IgD-negative memory B cell (primary cell): ENCODE results near the gene FBXW11. TPM values are rescaled to one million over a fixed set of nuclear protein-coding genes. Genes with fewer than 3 reads are reported as not detected.
"Not testable (repeated sequence)": the region's sequence is repeated elsewhere in the genome, so short reads cannot be mapped to it uniquely, and the experiment has no call there.

Source experiments
- H3K27ac Mint-ChIP-seq, 3 donors: one replicate each; pipeline ENCODE4 v1.8.0; 2020 to 2022; ENCODE audit warnings: mild to moderate bottlenecking in 3 of 3, mixed read lengths in 3 of 3, moderate library complexity in 1 of 3
- H3K27me3 Mint-ChIP-seq: one replicate; pipeline ENCODE4 v1.8.0; 2021; ENCODE audit warnings: mixed read lengths
- H3K36me3 Mint-ChIP-seq: one replicate; pipeline ENCODE4 v1.8.0; 2020; ENCODE audit warnings: mild to moderate bottlenecking, mixed read lengths
- H3K4me1 Mint-ChIP-seq, 3 donors: one replicate each; pipeline ENCODE4 v1.8.0; 2020 to 2022; ENCODE audit warnings: mixed read lengths in 3 of 3, mild to moderate bottlenecking in 1 of 3
- H3K4me3 Mint-ChIP-seq, 4 donors: one replicate each; pipeline ENCODE4 v1.8.0; 2020 to 2022; ENCODE audit warnings: mild to moderate bottlenecking in 4 of 4, mixed read lengths in 4 of 4, moderate library complexity in 3 of 4
- H3K9me3 Mint-ChIP-seq, 3 donors: one replicate each; pipeline ENCODE4 v1.8.0; 2020 to 2021; ENCODE audit warnings: mixed read lengths in 3 of 3, mild to moderate bottlenecking in 1 of 3
- polyA plus RNA-seq: library from polyadenylated mRNA; unstranded; fragments of 300-500 nt; fragmentation: Illumina TruSeq; gene quantifications from one replicate; pipeline ENCODE4 v1.2.3, GENCODE V29; 2021

Gene FBXW11
- polyA plus RNA-seq, 1 donor from 2014 or later: 31.0 TPM

DNA sequence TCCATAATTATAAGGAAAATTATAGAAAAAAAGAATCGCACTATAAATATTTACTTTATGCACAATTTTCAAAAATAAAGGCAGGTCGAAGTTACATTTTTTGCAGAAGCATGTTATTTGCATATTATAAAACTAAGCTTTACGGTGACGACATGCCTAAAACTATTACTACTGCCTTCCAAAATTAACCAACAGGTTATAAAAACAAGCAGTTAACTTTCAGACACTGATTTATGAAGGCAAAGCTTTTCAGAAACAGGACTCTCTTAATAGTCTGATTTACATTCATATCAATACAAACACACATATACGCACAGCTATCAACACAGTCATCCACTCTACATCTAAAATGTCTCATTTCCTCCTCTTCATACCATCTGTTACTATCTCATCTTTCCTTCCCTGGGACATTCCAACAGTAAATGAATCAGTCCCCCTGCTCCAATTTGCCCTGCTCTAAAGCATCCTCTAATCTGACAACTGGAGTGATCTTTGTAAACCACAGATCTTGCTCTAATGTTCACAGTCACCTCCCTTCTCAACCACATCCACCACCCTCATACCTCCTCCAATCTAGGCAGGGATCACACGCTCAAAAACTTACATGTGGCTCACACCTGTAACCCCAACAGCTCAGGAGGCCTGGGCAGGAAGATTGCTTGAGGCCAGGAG lies 21.6 kb downstream of the FBXW11 start:
- Mint-ChIP-seq H3K9me3 (peaks cover 0 to 5% (median 4%) of the 10 kb centered on the region in 3 donors), H3K27me3 (no peaks in the 10 kb centered on the region), H3K4me1 (peaks cover 42 to 55% (median 53%) of the 10 kb centered on the region in 3 donors), H3K27ac (peak overlapping the region; percentile 2 to 79 (median 28)), H3K36me3 (peaks cover 8% of the 10 kb centered on the region), H3K4me3 (peak overlapping the region in 2 of 4 donors; percentile 23 to 82)

DNA sequence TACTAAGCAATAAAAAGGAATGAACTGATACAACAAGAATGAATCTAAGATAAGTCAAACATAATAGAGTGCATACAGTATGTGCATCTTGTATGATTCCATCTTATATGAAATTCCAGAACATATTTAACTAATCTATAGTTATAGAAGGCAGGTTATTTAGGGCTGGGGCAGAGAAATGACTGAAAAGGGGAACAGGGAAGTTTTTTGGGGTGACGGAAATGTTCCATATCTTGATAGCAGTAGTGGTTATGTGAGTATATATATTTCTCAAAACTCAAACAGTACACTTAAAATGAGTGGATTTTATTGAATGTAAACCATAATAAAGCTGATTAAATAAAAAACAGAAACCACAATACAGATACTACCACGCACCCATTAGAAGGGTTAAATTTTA lies 24.6 kb downstream of the FBXW11 start:
- Mint-ChIP-seq H3K36me3 (peaks cover 6% of the 10 kb centered on the region), H3K27ac (peak overlapping the region in 1 of 3 donors; percentile 2), H3K4me3 (peak overlapping the region in 1 of 4 donors; percentile 29), H3K27me3 (no peaks in the 10 kb centered on the region), H3K9me3 (peaks cover 0 to 8% (median 6%) of the 10 kb centered on the region in 3 donors), H3K4me1 (peaks cover 42 to 57% (median 49%) of the 10 kb centered on the region in 3 donors)

DNA sequence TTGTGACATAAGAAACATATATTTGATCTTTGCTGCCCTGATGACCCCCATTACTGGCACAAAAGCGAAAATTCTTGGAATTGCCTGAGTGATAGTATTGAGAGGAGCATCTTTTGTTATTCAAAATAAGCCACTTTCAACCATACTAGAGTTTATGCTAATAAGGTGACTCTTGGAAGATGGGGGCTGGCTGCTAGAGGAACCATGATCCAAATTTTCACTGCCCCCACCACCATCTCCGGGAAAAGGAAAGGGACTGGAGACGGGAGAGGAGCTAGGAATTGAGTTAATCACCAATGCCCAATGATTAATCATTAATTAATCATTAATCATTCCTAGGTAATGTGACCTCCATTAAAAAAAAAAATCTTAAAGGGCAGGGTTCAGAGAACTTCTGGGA lies 25.6 kb downstream of the FBXW11 start:
- Mint-ChIP-seq H3K4me1 (peaks cover 50 to 61% (median 55%) of the 10 kb centered on the region in 3 donors), H3K36me3 (peaks cover 3% of the 10 kb centered on the region), H3K27ac (peak overlapping the region in 1 of 3 donors; percentile 39), H3K9me3 (peaks cover 0 to 8% (median 6%) of the 10 kb centered on the region in 3 donors), H3K4me3 (peak overlapping the region in 1 of 4 donors; percentile 49), H3K27me3 (no peaks in the 10 kb centered on the region)

DNA sequence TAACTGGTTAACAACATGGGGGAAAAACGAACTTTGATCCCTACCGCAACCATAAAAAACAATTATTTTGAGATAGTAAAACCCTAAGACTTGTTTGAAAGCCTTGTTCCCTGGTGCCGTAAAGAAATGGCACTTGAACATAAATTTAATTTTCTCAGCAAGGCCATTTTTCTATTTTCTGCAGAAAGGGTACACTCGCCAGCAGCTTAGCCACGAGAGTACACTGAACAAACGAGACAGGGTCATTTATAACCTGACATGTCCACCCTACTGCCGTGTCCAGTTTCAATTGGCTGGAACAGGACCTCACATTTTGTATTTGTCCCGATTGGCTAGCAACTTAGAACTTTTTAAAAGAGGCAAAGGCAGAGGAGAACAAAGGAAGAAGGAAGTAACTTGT lies 26.8 kb downstream of the FBXW11 start:
- Mint-ChIP-seq H3K4me3 (no peak overlapping the region), H3K27ac (no peak overlapping the region), H3K4me1 (peaks cover 55 to 66% (median 63%) of the 10 kb centered on the region in 3 donors)

DNA sequence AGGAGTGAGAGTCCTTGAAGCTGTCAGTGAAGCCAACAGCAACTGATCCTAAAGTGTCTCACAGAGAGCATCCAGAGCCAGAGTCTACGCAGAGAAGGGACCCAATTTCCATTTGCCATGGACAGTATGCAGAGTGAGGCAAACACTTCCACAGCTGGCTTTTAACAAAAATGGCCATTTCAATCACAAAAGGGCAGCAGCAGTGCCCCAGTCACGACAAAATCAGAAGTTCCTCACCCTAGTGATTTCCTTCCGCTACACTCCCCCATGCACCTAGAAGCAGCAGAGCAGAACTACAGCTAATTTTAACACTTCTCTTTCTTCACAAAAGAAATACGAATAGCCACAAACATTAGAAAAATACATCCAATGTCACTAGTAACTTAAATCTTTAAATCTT lies 27.9 kb downstream of the FBXW11 start:
- Mint-ChIP-seq H3K36me3 (peaks cover 4% of the 10 kb centered on the region), H3K27ac (peak overlapping the region; percentile 60 to 96 (median 75)), H3K4me1 (peaks cover 45 to 65% (median 59%) of the 10 kb centered on the region in 3 donors), H3K27me3 (no peaks in the 10 kb centered on the region), H3K4me3 (peak overlapping the region; percentile 70 to 88 (median 72)), H3K9me3 (peaks cover 0 to 8% (median 6%) of the 10 kb centered on the region in 3 donors)

More for the DNA sequence above, 26.8 kb downstream of the FBXW11 start:
- Mint-ChIP-seq H3K9me3 (peaks cover 0 to 8% (median 6%) of the 10 kb centered on the region in 3 donors), H3K27me3 (no peaks in the 10 kb centered on the region), H3K36me3 (peaks cover 3% of the 10 kb centered on the region)

DNA sequence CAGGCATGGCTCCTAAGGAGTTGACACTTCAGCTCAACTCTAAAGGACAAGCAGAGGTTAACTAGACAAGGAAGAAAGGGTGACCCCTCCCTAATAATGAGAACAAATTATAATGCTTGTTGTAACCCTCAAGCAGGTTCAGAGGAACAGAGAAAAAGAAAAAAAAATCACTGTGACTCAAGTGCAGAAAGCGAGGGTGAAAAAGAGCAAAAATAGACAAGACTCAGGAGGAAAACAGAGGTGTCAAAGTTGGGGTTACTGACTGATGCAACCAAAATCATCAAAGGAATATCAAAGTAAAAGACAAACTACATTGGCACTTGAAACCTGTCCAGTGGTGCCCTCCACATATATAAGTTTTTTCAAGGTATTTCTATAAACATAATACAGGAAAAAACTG lies 28.4 kb downstream of the FBXW11 start:
- H3K36me3 Mint-ChIP-seq: peaks cover 4% of the 10 kb centered on the region
- peak overlapping the region; percentile 60 to 96 (median 75) for H3K27ac Mint-ChIP-seq
- H3K4me1 Mint-ChIP-seq: peaks cover 48 to 66% (median 59%) of the 10 kb centered on the region in 3 donors
- H3K27me3 Mint-ChIP-seq: no peaks in the 10 kb centered on the region
- H3K4me3 Mint-ChIP-seq: peak overlapping the region; percentile 70 to 88 (median 78)
- H3K9me3 Mint-ChIP-seq: peaks cover 0 to 8% (median 6%) of the 10 kb centered on the region in 3 donors

DNA sequence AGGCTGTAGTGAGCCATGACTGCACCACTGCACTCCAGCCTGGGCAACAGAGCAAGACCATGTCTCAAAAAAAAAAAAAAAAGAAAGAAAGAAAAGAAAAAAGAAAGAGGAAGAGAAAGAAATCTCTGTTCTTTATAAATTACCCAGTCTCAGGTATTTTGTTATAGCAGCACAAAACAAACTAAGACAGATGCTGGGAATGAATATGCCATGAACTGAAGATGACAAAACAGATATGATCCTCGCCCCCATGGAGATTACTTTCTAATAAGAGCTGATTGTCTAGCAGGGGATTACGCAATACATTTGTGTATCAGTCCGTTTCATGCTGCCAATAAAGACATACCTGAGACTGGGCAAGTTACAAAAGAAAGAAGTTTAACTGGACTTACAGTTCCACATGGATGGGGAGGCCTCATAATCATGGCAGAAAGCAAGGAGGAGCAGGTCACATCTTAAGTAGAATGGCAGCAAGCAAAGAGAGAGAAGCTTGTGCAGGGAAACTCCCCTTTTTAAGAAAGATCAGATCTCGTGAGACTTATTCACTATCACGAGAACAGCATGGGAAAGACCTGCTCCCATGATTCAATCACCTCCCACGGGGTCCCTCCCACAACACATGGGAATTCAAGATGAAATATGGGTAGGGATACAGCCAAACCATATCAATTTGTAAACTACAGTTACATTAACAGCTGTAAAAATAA lies 29.0 kb downstream of the FBXW11 start:
- Mint-ChIP-seq H3K27ac (peak overlapping the region; percentile 60 to 96 (median 75)), H3K4me1 (peaks cover 50 to 64% (median 56%) of the 10 kb centered on the region in 3 donors), H3K4me3 (peak overlapping the region; percentile 70 to 88 (median 78))
- not testable (repeated sequence) for H3K36me3 Mint-ChIP-seq, H3K27me3 Mint-ChIP-seq, H3K9me3 Mint-ChIP-seq

DNA sequence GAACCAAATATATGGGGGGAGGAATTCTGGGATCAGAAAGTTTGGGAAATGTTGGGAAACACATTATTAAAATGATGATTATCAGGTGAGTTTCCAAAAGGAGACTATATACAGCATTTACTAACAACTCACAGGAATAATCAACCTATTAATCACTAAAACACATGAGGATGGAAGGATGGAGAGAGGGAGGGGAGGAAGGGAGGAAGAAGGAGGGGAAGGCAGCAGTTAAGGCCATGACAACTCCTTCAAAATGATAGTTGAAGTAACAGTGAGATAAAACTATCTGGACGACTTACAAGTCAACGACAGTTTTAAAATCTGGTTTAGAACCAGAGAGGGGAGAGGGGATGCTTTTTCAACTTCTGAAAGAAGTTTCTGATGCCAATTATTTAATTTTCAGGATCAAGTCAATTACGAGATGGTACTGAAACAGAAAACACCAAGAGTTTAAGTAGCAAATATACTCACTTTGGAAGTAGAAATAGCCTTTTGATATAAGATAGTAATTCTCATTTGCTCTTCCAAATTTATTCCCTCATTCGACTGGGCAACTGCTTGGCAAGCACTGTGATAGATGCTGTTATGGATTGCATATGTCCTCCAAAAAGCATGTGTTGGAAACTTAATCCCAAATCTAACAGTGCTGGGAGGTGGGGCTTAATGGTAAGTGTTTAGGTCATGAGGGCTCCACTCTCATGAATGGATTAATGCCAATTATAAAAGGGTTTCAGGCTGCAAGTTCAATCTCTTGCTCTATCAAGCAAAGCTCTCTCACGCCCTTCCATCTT lies 30.4 kb downstream of the FBXW11 start:
- peaks cover 48 to 60% (median 52%) of the 10 kb centered on the region in 3 donors for H3K4me1 Mint-ChIP-seq
- peaks cover 0 to 8% (median 4%) of the 10 kb centered on the region in 3 donors for H3K9me3 Mint-ChIP-seq
- H3K4me3 Mint-ChIP-seq: peak overlapping the region in 3 of 4 donors; percentile 35 to 88 (median 51)
- H3K36me3 Mint-ChIP-seq: peaks cover 5% of the 10 kb centered on the region
- H3K27ac Mint-ChIP-seq: peak overlapping the region; percentile 60 to 96 (median 75)
- no peaks in the 10 kb centered on the region for H3K27me3 Mint-ChIP-seq

DNA sequence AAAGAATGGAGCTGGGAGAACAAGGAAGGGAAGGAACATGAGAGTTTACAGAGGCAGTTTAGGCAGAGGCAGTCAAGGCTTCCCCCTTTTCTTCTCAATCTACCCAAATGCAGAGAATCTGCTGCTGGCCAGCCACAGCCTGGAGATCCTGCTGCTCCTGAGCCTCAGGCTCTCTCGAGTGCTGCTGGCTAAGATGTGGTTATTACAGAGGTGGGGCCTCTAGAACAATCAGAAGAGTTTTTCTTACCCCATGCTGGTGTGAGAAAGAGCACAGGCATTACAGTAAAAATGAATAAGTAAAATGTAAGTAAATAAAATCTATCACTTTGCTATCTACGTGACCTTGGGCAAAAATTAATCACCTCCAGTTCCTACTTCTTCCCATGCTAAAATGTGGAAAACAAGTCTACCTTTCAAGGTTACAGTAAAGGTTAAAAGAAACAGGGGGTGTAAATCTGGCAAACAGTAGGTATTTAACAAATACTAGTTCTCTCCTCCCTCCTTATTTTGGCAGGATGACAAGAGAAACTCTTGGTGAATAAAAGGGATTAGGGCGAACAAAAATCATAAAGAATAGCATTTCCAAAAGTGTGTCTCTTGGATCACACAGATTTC lies 31.1 kb downstream of the FBXW11 start:
- H3K27me3 Mint-ChIP-seq: no peaks in the 10 kb centered on the region
- H3K27ac Mint-ChIP-seq: peak overlapping the region in 1 of 3 donors; percentile 75
- peak overlapping the region in 3 of 4 donors; percentile 41 to 78 (median 51) for H3K4me3 Mint-ChIP-seq
- H3K9me3 Mint-ChIP-seq: peaks cover 0 to 10% (median 4%) of the 10 kb centered on the region in 3 donors
- peaks cover 8% of the 10 kb centered on the region for H3K36me3 Mint-ChIP-seq
- H3K4me1 Mint-ChIP-seq: peaks cover 55 to 66% (median 56%) of the 10 kb centered on the region in 3 donors

DNA sequence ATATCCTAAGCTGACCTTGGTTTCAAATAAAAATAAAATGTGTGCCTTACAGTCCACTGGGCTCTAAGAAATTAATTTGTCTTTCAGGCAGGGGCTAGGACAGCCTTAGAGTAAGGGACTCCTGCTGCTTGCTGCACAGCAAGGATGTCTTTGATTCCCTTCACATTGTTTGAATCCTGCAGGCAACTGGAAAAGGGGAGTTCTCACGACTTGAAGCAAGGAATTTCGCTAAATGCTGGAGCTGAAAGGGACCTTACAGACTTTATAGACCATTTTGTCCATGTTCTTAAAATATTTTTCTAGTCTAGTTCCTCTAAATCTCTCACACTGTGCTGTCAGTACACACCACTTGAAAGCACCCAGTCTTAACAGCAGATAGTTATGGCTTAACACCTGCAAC lies 35.6 kb downstream of the FBXW11 start:
- Mint-ChIP-seq H3K27me3 (no peaks in the 10 kb centered on the region), H3K27ac (peak overlapping the region in 1 of 3 donors; percentile 36), H3K4me1 (peaks cover 59 to 66% (median 60%) of the 10 kb centered on the region in 3 donors)

DNA sequence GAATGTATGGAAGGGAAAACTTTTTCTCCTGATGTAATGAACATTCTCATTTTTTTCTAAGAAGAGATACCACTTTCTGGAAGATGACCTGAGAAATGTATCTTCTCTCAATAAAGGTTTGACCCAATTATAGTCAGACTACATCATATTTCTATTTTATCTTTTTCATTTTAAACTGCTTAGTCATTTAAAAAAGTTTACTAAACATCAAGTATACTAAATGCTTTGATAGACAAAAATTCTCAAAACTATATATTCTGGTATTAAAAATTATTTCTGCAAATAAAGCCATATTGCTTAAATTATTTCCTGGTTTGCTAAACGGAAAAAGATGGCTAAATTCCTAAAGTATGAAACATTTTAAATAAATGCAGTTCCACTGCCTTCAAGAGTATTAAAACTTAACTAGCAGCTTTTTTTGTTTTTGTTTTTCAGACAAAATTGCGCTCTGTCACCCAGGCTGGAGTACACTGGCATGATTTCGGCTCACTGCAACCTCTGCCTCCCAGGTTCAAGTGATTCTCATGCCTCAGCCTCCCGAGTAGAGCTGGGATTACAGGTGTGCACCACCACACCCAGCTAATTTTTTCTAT lies 37.1 kb downstream of the FBXW11 start:
- Mint-ChIP-seq H3K27ac (peak overlapping the region in 2 of 3 donors; percentile 45 to 73), H3K4me3 (peak overlapping the region in 1 of 4 donors; percentile 3), H3K27me3 (no peaks in the 10 kb centered on the region), H3K4me1 (peaks cover 56 to 59% (median 58%) of the 10 kb centered on the region in 3 donors), H3K36me3 (peaks cover 16% of the 10 kb centered on the region), H3K9me3 (peaks cover 0 to 6% (median 1%) of the 10 kb centered on the region in 3 donors)

More for the DNA sequence above, 35.6 kb downstream of the FBXW11 start:
- Mint-ChIP-seq H3K9me3 (peaks cover 0 to 6% (median 1%) of the 10 kb centered on the region in 3 donors), H3K36me3 (peaks cover 15% of the 10 kb centered on the region), H3K4me3 (peak overlapping the region in 2 of 4 donors; percentile 26 to 30)

DNA sequence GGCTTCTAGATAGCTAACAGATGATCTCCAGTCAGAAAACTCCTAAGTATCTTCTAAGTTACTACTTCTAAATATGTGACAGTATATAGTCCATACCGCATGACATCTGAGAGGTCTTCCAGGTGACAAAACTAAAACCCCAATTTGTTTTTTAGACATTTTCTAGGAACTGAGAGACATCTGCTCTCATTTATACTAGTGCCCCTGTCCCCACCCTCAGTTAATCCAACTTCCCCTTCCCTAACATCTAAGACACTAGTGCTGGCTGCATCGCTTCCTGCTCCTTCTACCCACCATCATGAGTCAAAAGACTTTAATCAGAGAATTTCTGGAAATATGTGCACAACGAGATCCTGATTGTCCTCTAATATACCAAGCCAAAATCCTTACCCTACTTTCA lies 37.9 kb downstream of the FBXW11 start:
- Mint-ChIP-seq H3K9me3 (peaks cover 0 to 6% (median 1%) of the 10 kb centered on the region in 3 donors), H3K27me3 (no peaks in the 10 kb centered on the region), H3K36me3 (peaks cover 14% of the 10 kb centered on the region), H3K27ac (peak overlapping the region; percentile 69 to 80 (median 73)), H3K4me1 (peaks cover 59 to 62% (median 62%) of the 10 kb centered on the region in 3 donors), H3K4me3 (peak overlapping the region in 3 of 4 donors; percentile 36 to 59 (median 40))

DNA sequence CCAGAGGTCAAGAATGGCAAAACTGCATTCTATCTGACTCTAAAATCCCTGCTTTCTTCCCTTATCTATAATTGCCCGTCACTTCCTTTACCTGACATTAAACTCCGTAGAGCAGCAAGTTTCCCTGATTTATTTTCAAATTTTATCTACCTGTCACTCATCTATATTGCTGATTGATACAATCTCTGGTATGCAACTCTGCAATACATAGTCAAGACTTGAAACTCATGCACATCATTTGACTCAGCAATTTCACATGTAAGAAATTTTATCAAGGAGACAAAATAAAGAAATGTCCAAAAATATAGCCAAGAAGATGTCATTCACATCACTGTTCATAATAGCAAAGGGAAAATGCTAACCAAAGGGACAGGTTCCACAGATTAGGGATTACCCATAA lies 39.5 kb downstream of the FBXW11 start:
- peaks cover 17% of the 10 kb centered on the region for H3K36me3 Mint-ChIP-seq
- peaks cover 0 to 6% (median 1%) of the 10 kb centered on the region in 3 donors for H3K9me3 Mint-ChIP-seq
- peak overlapping the region; percentile 1 to 46 (median 14) for H3K27ac Mint-ChIP-seq
- H3K4me3 Mint-ChIP-seq: no peak overlapping the region
- peaks cover 65 to 70% (median 69%) of the 10 kb centered on the region in 3 donors for H3K4me1 Mint-ChIP-seq
- H3K27me3 Mint-ChIP-seq: no peaks in the 10 kb centered on the region
